NB4 (cell line): ENCODE data around the gene COLEC11.

Experiments
- MYC ChIP-seq: IDR thresholded peaks from 2 replicates; pipeline ENCODE4 v1.6.1; 2011; ENCODE audit warnings: low read depth, low read length
- POLR2A ChIP-seq: IDR thresholded peaks from 2 replicates; pipeline ENCODE4 v1.6.1; 2011; ENCODE audit warnings: mild to moderate bottlenecking; ENCODE audit not compliant: insufficient read length; ENCODE audit errors: extremely low read depth
- TF ChIP-seq, protein P1 (sequence below): IDR thresholded peaks from one replicate; pipeline ENCODE4 v1.5.1; 2012; ENCODE audit warnings: low read depth, low read length
- TF ChIP-seq, protein P2 (sequence below): IDR thresholded peaks from 2 replicates; pipeline ENCODE4 v1.6.1; 2011; ENCODE audit warnings: low read depth, low read length

DNA sequence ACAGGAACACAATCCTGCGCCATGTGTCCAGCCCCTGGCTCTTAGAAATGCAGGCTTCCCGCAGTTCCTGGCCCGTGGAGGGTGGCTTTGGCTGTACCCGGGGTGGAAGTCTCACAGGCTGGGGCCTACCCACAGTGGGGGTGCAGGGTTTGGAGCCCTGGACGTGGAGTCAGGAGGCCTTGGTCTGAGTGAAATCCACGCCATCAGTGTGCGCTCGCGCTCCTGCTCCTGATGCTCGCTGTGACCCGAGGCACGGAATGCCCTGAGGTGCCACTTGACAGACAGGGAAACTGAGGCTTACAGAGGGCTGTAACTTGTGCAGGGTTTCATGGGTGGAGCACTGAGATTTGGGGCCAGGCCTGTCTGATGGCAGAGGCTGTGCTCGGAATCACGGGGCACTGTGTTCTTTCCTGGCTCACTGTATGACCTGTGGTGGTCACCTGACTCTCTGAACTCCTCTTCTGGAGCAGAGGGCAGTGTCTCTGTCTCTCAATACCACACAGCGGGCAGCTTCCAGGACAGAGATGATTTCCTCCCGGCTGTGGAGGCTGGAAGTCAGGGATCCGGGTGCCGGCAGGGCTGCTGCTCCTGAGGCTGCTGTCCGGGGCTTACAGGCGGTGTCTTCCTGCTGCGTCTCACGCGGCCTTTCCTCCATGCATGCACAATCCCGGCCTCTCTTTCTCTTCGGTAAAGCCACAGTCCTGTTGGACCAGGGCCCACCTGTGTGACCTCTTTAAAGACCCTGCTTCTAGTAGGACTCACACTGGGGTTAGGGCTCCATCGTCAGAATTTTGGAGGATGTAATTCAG, 37.1 kb downstream of the COLEC11 start:
- TF ChIP-seq, protein P1, sequence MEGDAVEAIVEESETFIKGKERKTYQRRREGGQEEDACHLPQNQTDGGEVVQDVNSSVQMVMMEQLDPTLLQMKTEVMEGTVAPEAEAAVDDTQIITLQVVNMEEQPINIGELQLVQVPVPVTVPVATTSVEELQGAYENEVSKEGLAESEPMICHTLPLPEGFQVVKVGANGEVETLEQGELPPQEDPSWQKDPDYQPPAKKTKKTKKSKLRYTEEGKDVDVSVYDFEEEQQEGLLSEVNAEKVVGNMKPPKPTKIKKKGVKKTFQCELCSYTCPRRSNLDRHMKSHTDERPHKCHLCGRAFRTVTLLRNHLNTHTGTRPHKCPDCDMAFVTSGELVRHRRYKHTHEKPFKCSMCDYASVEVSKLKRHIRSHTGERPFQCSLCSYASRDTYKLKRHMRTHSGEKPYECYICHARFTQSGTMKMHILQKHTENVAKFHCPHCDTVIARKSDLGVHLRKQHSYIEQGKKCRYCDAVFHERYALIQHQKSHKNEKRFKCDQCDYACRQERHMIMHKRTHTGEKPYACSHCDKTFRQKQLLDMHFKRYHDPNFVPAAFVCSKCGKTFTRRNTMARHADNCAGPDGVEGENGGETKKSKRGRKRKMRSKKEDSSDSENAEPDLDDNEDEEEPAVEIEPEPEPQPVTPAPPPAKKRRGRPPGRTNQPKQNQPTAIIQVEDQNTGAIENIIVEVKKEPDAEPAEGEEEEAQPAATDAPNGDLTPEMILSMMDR, result no peak
- TF ChIP-seq, protein P2, sequence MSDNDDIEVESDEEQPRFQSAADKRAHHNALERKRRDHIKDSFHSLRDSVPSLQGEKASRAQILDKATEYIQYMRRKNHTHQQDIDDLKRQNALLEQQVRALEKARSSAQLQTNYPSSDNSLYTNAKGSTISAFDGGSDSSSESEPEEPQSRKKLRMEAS, result no peak
- TF ChIP-seq POLR2A (no peak), MYC (no peak)
